Right lung (tissue), 5 donors: ENCODE results near the gene DACH2. TPM values are rescaled to one million over a fixed set of nuclear protein-coding genes. Genes with fewer than 3 reads are reported as not detected.
A peak's percentile ranks its signal among the peaks of the same experiment; 100 is the strongest.

ENCODE experiments used
- DNase-seq, 2 donors: peaks; one replicate each; pipeline ENCODE4 v3.0.0-alpha.2; 2013
- polyA plus RNA-seq, 5 donors: library from polyadenylated mRNA; unstranded; fragments of 120-200 nt; gene quantifications; one replicate each; pipeline versions ENCODE4 v1.2.1 to v1.2.3, GENCODE V29; 2013; ENCODE audit warnings: inconsistent platforms in 1 of 5, low replicate concordance in 1 of 5; ENCODE audit not compliant: insufficient read length in 5 of 5, insufficient read depth in 1 of 5

The DACH2 gene
- polyA plus RNA-seq, 5 donors = 3.8 to 5.7 (median 4.4) TPM

GRCh38 chrX:86805241-86805640 lies 657.0 kb downstream of the DACH2 start:
- no peak for DNase-seq

GRCh38 chrX:86806786-86807185 lies 658.5 kb downstream of the DACH2 start:
- no peak for DNase-seq

- DNase-seq = no peak
These were observed 661.4 kb downstream of the DACH2 start for GRCh38 chrX:86809651-86810050.

- DNase-seq = peak in 1 of 2 donors; percentile 0
These were observed 681.5 kb downstream of the DACH2 start for GRCh38 chrX:86829786-86830185.

GRCh38 chrX:86830685-86831084 lies 682.4 kb downstream of the DACH2 start:
- no peak for DNase-seq

GRCh38 chrX:86845101-86845500 lies 696.9 kb downstream of the DACH2 start:
- no peak for DNase-seq

Other genes with a start within 250 kb of the DACH2 start
- gene CHM, start 100.9 kb upstream of the DACH2 start, polyA plus RNA-seq = 10 to 100 TPM; 15.9 to 26.5 (median 21.3) TPM